ENCODE results near the gene SLC22A24.

The SLC22A24 gene

DNA sequence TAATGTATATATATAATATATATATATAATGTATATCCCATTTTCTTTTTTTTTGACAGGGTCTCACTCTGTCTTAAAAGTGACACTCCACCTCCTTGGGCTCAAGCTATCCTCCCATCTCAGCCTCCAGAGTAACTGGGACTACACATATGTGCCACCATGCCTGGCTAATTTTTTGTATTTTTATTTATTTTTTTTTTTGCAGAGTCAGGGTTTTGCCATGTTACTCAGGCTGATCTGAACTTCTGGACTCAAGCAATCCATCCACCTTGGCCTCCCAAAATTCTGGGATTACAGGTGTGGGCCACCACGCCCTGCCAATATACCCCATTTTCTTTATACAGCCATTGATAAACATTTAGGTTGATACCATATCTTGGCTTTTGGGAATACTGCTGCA is 33.9 kb upstream of the SLC22A24 start:
- no peak overlapping the region for H3K4me3 ChIP-seq (ENCODE audit: low read depth, low read length, poor library complexity, severe bottlenecking)
- H3F3A ChIP-seq (ENCODE audit: insufficient read depth, low read length): no peaks in the 10 kb centered on the region
- H3K79me2 ChIP-seq (ENCODE audit: insufficient read depth, low read length): no peaks in the 10 kb centered on the region
- no peaks in the 10 kb centered on the region for H3K27me3 ChIP-seq (ENCODE audit: insufficient read depth, low read length)
- H3K9me2 ChIP-seq (ENCODE audit: low read depth, low read length): no peaks in the 10 kb centered on the region
- no peak overlapping the region for H3K27ac ChIP-seq (ENCODE audit: low read depth, low read length, poor library complexity, severe bottlenecking)
- TF ChIP-seq, protein P1, sequence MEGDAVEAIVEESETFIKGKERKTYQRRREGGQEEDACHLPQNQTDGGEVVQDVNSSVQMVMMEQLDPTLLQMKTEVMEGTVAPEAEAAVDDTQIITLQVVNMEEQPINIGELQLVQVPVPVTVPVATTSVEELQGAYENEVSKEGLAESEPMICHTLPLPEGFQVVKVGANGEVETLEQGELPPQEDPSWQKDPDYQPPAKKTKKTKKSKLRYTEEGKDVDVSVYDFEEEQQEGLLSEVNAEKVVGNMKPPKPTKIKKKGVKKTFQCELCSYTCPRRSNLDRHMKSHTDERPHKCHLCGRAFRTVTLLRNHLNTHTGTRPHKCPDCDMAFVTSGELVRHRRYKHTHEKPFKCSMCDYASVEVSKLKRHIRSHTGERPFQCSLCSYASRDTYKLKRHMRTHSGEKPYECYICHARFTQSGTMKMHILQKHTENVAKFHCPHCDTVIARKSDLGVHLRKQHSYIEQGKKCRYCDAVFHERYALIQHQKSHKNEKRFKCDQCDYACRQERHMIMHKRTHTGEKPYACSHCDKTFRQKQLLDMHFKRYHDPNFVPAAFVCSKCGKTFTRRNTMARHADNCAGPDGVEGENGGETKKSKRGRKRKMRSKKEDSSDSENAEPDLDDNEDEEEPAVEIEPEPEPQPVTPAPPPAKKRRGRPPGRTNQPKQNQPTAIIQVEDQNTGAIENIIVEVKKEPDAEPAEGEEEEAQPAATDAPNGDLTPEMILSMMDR (IDR thresholded peaks at IDR 0.05; ENCODE audit: low read length): no peak
- TF ChIP-seq EZH2 (IDR thresholded peaks at IDR 0.05; ENCODE audit: borderline replicate concordance, low read length): no peak
- no peak overlapping the region for H3K4me2 ChIP-seq (ENCODE audit: low read length)
- H3K9ac ChIP-seq (ENCODE audit: low read length): no peak overlapping the region
- no peaks in the 10 kb centered on the region for H4K20me1 ChIP-seq (ENCODE audit: insufficient read depth, low read length)
- H2AFZ ChIP-seq (ENCODE audit: low read length): no peak overlapping the region
- no peaks in the 10 kb centered on the region for H3K4me1 ChIP-seq (ENCODE audit: insufficient read depth, low read length, severe bottlenecking)
- no peaks in the 10 kb centered on the region for H3K36me3 ChIP-seq (ENCODE audit: insufficient read depth, low read length)
- no peaks in the 10 kb centered on the region for H3K9me3 ChIP-seq (ENCODE audit: low read length)

GRCh38 chr11:63165706-63166310 is 21.8 kb upstream of the SLC22A24 start:
- no peak for TF ChIP-seq EZH2 (IDR thresholded peaks at IDR 0.05; ENCODE audit: borderline replicate concordance, low read length)
- TF ChIP-seq, protein P1 (IDR thresholded peaks at IDR 0.05; ENCODE audit: low read length): no peak
- Histone ChIP-seq H3K4me2 (ENCODE audit: low read length) (no peak overlapping the region), H3F3A (ENCODE audit: insufficient read depth, low read length) (no peaks in the 10 kb centered on the region), H2AFZ (ENCODE audit: low read length) (no peak overlapping the region), H3K36me3 (ENCODE audit: insufficient read depth, low read length) (no peaks in the 10 kb centered on the region), H3K4me1 (ENCODE audit: insufficient read depth, low read length, severe bottlenecking) (no peaks in the 10 kb centered on the region), H3K9ac (ENCODE audit: low read length) (no peak overlapping the region), H4K20me1 (ENCODE audit: insufficient read depth, low read length) (no peaks in the 10 kb centered on the region), H3K9me2 (ENCODE audit: low read depth, low read length) (no peaks in the 10 kb centered on the region), H3K27me3 (ENCODE audit: insufficient read depth, low read length) (no peaks in the 10 kb centered on the region), H3K79me2 (ENCODE audit: insufficient read depth, low read length) (no peaks in the 10 kb centered on the region), H3K9me3 (ENCODE audit: low read length) (no peaks in the 10 kb centered on the region), H3K4me3 (ENCODE audit: low read depth, low read length, poor library complexity, severe bottlenecking) (no peak overlapping the region), H3K27ac (ENCODE audit: low read depth, low read length, poor library complexity, severe bottlenecking) (no peak overlapping the region)

DNA sequence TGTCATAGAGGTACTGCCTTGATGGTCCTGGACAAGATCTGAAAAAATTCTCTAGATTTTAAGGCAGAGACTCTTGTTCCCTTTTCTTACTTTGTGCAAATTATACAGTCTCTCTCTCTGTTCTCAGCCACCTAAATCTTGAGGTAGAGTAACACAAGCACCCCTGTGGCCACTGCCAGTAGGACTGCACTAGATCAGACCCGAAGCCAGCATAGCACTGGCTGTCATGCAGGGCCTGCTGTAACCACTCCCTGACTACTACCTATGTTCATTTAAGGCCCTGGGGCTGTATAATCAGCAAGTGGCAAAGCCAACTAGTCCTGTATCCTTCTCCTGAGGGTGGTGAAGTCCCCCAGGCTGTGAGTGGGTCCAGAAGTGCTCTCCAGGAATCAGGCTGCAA is 11.8 kb upstream of the SLC22A24 start:
- Histone ChIP-seq H3K27ac (ENCODE audit: low read depth, low read length, poor library complexity, severe bottlenecking) (no peak overlapping the region), H3K9me3 (ENCODE audit: low read length) (no peaks in the 10 kb centered on the region), H3K79me2 (ENCODE audit: insufficient read depth, low read length) (no peaks in the 10 kb centered on the region), H3K9me2 (ENCODE audit: low read depth, low read length) (no peaks in the 10 kb centered on the region), H3K4me3 (ENCODE audit: low read depth, low read length, poor library complexity, severe bottlenecking) (no peak overlapping the region), H3F3A (ENCODE audit: insufficient read depth, low read length) (no peaks in the 10 kb centered on the region), H3K27me3 (ENCODE audit: insufficient read depth, low read length) (no peaks in the 10 kb centered on the region), H3K9ac (ENCODE audit: low read length) (no peak overlapping the region), H3K4me2 (ENCODE audit: low read length) (no peak overlapping the region), H3K36me3 (ENCODE audit: insufficient read depth, low read length) (no peaks in the 10 kb centered on the region), H4K20me1 (ENCODE audit: insufficient read depth, low read length) (no peaks in the 10 kb centered on the region), H3K4me1 (ENCODE audit: insufficient read depth, low read length, severe bottlenecking) (no peaks in the 10 kb centered on the region), H2AFZ (ENCODE audit: low read length) (no peak overlapping the region)
- TF ChIP-seq, protein P1 (IDR thresholded peaks at IDR 0.05; ENCODE audit: low read length): no peak
- no peak for TF ChIP-seq EZH2 (IDR thresholded peaks at IDR 0.05; ENCODE audit: borderline replicate concordance, low read length)

Measured in OCI-LY1 (cell line).